Astrocyte (in vitro differentiated cells and primary cell): ENCODE measurements around the gene SOHLH1.

Experiments used
- EZH2 ChIP-seq: IDR thresholded peaks from 2 replicates; pipeline ENCODE4 v1.6.1; 2012; ENCODE audit warnings: mild to moderate bottlenecking, low read length, inconsistent platforms; ENCODE audit not compliant: insufficient read depth
- TF ChIP-seq, protein P1 (sequence below): IDR thresholded peaks from 2 replicates; pipeline ENCODE4 v1.5.1; 2011; ENCODE audit warnings: low read depth, mild to moderate bottlenecking, inconsistent platforms, low read length, moderate library complexity; ENCODE audit not compliant: insufficient read depth

GRCh38 chr9:135719472-135719871 is 20.2 kb upstream of the SOHLH1 start:
- TF ChIP-seq, protein P1, sequence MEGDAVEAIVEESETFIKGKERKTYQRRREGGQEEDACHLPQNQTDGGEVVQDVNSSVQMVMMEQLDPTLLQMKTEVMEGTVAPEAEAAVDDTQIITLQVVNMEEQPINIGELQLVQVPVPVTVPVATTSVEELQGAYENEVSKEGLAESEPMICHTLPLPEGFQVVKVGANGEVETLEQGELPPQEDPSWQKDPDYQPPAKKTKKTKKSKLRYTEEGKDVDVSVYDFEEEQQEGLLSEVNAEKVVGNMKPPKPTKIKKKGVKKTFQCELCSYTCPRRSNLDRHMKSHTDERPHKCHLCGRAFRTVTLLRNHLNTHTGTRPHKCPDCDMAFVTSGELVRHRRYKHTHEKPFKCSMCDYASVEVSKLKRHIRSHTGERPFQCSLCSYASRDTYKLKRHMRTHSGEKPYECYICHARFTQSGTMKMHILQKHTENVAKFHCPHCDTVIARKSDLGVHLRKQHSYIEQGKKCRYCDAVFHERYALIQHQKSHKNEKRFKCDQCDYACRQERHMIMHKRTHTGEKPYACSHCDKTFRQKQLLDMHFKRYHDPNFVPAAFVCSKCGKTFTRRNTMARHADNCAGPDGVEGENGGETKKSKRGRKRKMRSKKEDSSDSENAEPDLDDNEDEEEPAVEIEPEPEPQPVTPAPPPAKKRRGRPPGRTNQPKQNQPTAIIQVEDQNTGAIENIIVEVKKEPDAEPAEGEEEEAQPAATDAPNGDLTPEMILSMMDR = no peak
- no peak for TF ChIP-seq EZH2
